ENCODE data around the gene RTTN.

The RTTN gene

GRCh38 chr18:70075906-70076305 lies 129.6 kb downstream of the RTTN start:
- no peak for DNase-seq (ENCODE audit: low read depth)

DNA sequence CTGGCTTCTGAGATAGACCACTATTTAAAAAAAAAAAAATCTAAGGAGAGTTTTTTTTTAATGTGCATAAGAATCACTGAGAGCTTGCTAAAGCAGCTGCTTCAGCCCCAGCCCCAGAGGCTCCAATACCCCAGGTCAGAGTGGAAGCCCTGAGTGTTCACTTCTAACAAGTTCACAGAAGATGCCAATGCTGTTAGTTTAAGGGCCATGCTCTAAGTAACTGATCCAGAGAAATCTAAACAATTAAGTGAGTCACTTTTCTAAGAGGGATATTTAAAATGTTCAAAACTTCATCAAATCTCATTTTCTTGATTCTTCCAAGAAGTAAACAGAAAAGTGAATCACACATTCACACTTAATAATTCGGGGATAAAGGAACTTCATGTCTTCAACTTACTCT lies 131.4 kb downstream of the RTTN start:
- no peak for DNase-seq (ENCODE audit: low read depth)

DNA sequence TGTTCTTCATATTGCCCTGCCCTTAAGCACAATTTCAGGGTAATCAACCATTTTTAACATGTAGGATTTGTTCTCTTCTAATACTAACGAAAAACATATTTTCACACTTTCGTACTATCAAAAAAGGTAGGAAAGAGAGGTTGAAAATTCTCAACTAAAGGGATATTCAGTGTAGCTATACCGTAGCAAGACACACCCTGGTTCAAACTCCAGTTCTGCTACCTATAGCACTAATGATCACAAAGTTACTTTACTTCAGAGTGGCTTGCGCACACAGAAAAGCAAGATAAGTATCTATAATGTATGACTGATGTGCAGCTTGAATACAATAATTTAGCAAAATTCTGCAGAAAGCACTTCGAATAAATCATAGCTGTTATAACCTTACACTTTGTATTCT lies 132.1 kb downstream of the RTTN start:
- DNase-seq (ENCODE audit: low read depth), result no peak

DNA sequence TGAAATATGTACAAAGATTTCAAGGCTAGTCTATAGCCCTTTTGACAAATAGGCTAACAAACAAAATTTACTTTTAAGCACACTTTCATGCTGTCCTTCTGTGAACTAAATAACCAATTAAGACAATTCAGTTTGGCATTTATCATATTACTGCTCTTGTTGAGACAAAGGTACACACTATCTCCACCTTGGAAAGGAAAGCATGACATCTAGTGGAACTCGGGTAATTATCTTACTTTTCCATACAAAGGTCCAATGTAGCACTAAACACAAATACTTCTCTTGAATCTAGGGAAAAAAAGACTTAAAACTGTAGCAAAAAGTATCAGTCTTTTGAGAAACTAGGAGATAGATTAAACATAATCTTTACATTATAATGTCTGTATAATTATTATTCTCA lies 132.8 kb downstream of the RTTN start:
- DNase-seq (ENCODE audit: low read depth), result no peak

GRCh38 chr18:70069965-70070364 lies 135.5 kb downstream of the RTTN start:
- DNase-seq (ENCODE audit: low read depth), result no peak

- no peak for DNase-seq (ENCODE audit: low read depth)
Measured at GRCh38 chr18:70069382-70069781, 136.1 kb downstream of the RTTN start.

GRCh38 chr18:70068981-70069380 lies 136.5 kb downstream of the RTTN start:
- no peak for DNase-seq (ENCODE audit: low read depth)

- no peak for DNase-seq (ENCODE audit: low read depth)
Measured at GRCh38 chr18:70059684-70060083, 145.8 kb downstream of the RTTN start.

DNA sequence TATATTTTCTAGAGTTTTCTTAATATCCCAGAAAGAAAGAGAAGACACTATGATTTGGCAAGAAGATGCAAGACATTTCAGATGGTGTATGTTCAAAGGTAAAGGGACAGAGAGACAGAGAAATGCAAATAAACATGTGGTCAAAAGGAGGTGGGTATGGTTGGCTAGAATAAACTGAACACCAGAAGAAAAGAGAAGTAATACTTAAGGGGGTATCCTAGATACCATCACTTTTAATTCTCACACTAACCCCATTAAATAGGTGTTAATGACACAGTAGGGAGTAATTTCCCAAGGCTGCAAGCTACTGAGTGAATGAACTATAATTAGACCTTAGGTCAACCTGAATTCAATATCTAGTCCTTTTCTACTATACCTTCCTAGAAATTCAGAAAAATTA lies 146.6 kb downstream of the RTTN start:
- DNase-seq (ENCODE audit: low read depth), result no peak

DNA sequence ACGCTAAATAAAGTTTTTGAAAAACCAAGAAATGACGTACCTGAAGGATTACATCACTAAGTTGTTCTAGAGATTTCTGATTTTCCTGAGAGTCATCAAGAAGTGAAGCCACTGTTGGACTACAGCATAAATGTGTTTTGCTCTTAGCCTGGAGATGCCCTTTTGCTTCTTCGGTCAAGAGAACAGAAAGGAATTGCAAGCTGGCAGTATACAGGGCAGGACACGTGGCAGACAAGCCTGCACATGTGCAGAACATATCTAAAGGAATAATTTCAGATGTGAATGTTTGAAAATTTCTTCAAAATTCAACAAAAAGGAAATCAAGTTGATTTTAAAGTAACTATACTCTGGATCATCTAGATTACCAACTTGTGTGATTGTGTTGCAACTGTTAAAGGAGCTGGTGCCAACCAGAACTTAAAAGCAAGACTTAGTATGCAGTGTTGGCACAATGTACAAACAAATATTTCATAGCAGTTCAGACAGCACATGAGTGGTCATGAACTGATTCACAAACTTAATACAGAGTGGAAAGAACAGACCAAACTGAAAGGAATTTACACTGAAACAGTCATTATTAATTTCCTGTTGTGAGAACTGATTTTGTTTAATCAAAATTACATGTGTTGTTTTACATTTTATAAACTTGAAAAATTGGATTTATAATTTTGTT lies 157.4 kb downstream of the RTTN start:
- DNase-seq (ENCODE audit: low read depth), result no peak

DNA sequence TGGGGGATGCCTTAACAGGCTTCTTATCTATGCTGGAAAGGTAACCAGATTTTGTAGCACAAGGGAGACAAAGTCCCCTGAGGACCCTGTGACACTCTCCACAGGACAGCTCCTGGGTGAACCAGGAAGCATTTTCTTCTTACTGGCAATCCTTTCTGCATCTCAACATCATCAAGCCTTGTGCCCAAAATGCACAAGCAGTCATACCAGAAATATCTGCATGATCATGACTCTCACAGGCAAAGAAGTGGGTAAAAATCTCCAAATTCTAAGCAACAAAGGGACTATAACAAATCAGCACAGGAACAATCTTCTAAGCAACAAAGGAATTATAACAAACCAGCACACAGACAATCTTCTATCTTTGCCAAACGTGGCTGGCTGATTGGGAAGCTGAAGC lies 158.7 kb downstream of the RTTN start:
- DNase-seq (ENCODE audit: low read depth), result no peak

DNA sequence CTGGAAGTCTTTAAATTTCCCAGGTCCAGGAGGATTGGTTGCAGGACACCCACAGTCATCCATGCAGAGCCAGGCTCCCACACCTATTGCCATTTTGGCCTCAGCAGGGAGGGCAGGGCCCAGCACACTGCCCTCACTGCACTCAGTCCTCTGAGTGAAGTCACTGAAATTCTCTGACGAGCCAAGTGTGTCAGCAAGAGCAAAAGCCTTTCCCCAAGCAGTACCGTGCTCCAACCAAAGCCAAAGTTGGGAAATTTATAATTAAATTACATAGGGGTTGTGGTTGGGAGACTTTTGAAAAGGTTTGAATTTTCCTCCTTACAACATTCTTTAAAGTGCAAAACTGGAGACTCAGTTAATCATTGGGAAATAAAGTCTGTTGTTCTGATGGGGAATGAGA lies 159.3 kb downstream of the RTTN start:
- no peak for DNase-seq (ENCODE audit: low read depth)

DNA sequence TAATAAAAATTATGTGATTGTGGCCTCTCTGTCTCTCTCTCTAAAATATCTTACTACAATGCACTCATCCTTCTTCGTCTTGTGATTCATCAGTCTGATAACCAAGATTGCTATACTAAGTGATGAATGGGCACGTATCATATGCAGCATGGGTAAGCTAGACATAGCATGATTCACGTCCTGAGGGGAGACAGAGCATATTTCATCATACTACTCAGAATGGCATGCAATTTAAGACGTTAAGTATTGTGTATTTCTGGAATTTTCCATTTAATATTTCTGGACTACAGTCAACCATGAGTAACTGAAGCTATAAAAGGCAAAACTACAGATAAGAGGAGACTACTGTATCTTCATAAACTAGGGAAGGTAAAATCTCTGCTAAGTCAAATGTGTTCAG lies 160.9 kb downstream of the RTTN start:
- no peak for DNase-seq (ENCODE audit: low read depth)

DNA sequence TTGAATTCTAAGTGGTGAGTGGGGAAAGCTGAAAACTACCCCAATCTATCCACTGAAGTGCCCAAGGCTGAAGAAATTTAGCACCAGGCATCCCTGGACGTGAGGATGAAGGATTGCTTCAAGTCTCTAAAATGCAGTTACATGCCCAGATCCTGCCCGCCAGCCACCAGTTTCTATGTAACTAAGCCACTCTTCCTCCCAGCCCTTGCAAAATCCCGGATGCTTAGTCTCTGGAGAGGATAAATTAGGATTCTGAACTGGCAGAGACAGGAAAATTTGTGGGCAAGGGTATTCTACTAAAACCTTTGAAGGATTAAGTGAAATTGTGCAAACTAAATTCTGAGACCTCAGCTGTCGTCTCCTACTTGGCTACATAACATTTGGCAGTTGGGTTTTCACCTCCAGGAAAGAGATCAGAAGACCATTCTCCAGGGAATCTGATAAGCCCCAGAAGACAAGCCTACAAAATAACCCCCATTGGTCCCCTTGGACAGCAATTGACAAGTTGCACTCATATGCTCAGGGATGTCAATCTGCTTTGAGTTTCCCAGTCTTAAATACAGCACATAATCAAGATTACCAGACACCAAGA lies 163.9 kb downstream of the RTTN start:
- DNase-seq (ENCODE audit: low read depth), result no peak

GRCh38 chr18:70039186-70039585 lies 166.3 kb downstream of the RTTN start:
- no peak for DNase-seq (ENCODE audit: low read depth)

DNA sequence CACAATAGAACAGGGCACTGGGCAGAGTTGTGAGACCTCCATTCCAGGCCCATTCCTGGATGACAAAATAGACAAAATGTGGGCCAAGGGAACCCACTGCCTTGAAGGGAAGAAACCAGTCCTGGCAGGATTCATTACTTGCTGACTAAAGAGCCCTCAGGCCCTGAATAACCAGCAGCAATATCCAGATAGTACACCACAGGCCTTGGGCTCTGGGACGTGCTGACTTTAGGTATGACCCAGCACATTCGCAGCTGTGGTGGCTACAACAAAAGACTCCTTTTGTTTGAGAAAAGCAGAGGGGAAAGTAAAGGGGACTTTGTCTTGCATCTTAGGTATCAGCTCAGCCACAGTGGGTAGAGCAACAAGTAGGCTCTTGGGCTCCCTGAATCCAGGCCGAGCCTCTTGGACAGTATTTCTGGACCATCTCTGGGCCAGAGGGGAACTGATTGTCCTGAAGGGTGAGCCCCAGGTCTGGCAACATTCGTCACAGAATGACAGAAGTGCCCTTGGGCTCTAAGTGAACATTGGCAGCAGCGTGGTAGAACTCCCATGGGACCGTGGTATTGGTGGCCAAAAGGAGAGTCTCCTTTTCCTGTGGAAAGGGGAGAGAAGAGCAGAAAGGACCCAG lies 167.9 kb downstream of the RTTN start:
- no peak for DNase-seq (ENCODE audit: low read depth)

DNA sequence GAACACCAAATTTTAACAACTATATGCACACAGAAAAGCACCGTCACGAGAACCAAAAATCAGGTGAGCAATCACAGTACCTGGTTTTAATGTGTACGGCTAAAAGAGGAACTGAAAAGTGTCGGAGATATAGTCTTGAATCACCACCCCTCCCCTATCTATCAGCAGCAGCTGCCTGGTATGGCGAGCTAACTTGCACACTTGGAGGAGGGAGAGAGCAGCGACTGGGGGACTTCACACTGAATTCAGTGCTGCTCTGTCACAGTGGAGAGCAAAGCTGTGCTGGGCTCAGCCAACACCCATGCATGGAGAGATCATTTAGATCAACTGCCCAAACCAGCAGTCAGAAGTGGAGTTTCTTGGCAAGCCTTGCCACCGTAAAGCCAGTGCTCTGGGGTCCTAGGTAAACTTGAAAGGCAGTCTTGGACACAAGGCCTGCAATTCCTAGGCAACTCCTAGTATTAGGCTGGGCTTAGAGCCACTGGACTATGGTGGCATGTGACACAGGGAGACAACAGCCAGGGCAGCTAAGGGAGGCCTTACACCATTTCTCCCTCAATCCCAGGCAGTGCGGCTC lies 168.6 kb downstream of the RTTN start:
- DNase-seq (ENCODE audit: low read depth), result peak; percentile 17

DNA sequence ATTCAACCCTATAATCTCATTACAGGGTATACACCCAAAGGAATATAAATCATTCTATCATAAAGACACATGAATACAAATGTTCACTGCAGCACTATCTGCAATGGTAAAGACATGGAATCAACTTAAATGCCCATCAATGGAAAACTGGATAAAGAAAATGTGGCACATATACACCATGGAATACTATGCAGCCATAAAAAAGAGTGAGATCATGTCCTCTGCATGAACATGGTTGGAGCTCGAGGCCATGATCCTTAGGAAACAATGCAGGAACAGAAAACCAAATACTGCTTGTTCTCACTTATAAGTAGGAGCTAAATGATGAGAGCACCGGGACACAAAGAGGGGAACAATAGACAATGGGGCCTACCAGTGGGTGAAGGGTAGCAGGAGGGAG lies 169.3 kb downstream of the RTTN start:
- no peak for DNase-seq (ENCODE audit: low read depth)

GRCh38 chr18:70031221-70031620 lies 174.3 kb downstream of the RTTN start:
- DNase-seq (ENCODE audit: low read depth), result no peak

GRCh38 chr18:70030728-70031127 lies 174.8 kb downstream of the RTTN start:
- DNase-seq (ENCODE audit: low read depth), result no peak

DNA sequence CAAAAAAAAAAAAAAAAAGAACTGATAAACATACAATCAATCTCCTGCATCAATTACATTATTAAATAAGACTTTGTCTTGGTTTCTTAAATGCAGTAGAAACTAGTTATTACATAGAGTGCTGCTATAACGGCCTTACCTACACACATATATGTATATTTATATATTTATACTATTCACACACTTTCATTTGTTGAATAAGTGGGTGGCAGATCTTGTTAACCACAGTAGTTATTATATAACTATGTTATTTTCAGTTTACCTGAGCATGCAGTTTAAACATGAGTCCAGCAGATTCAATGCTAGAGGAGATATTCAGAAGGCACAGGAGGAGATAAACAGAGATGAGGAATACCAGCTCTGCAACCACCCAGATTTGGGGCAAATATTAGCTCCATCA lies 176.3 kb downstream of the RTTN start:
- DNase-seq (ENCODE audit: low read depth), result no peak

- DNase-seq (ENCODE audit: low read depth), result no peak
Measured at GRCh38 chr18:70028734-70029133, 176.8 kb downstream of the RTTN start.

GRCh38 chr18:70028084-70028483 lies 177.4 kb downstream of the RTTN start:
- no peak for DNase-seq (ENCODE audit: low read depth)

All from CMK (cell line).